Measurements from ENCODE around the gene MYOF. TPM values are rescaled to one million over a fixed set of nuclear protein-coding genes. Genes with fewer than 3 reads are reported as not detected.

Gene MYOF
- total RNA-seq, 1 donor = 379 TPM

- no peak overlapping the region for H2AFZ ChIP-seq (ENCODE audit: low read length)
- H3K79me2 ChIP-seq (ENCODE audit: insufficient read depth, low read length) = peaks cover 2% of the 10 kb centered on the region
- H3K4me2 ChIP-seq (ENCODE audit: insufficient read depth, low read length) = no peak overlapping the region
- H4K20me1 ChIP-seq (ENCODE audit: insufficient read depth, low read length) = peaks cover 5% of the 10 kb centered on the region
- TF ChIP-seq CTCF (IDR thresholded peaks at IDR 0.05; ENCODE audit: extremely low read depth, low read depth, low read length) = no peak
- peaks cover 88% of the 10 kb centered on the region for H3K36me3 ChIP-seq (ENCODE audit: insufficient read depth, low read length)
- H3K4me1 ChIP-seq (ENCODE audit: insufficient read depth, low read length) = no peaks in the 10 kb centered on the region
- no peaks in the 10 kb centered on the region for H3K27me3 ChIP-seq (ENCODE audit: insufficient read depth, low read length)
- no peak overlapping the region for H3K4me3 ChIP-seq (ENCODE audit: insufficient read depth, low read length)
- no peak for DNase-seq (ENCODE audit: insufficient read length, low spot score, missing footprints)
- no peak overlapping the region for H3K27ac ChIP-seq (ENCODE audit: low read depth, low read length)
- no peaks in the 10 kb centered on the region for H3K9me3 ChIP-seq (ENCODE audit: low read depth, low read length)
Measured at GRCh38 chr10:93337309-93337721, 144.8 kb downstream of the MYOF start.

DNA sequence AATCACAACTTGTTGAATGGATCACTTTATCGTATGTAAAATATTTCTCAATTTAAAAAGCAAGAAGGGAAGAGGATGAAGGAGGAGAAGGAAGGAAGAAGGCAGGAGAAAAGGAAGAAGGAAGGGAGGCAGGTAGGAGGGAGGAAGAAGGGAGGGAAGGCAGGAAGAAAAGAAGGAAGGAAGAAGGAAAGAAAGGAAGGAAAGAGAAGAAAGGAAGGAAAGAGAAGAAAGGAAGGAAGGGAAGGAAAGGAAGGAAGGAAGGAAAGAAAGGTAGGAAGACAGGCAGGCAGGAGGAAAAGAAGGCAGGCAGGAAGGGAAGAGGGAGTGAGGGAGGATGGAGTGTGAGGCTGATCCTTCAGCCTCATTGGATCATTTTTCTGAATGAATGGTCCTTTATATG, 145.5 kb downstream of the MYOF start:
- Histone ChIP-seq H3K36me3 (ENCODE audit: insufficient read depth, low read length) (peaks cover 85% of the 10 kb centered on the region), H3K9me3 (ENCODE audit: low read depth, low read length) (no peaks in the 10 kb centered on the region), H4K20me1 (ENCODE audit: insufficient read depth, low read length) (peaks cover 5% of the 10 kb centered on the region), H3K4me2 (ENCODE audit: insufficient read depth, low read length) (no peak overlapping the region), H3K4me3 (ENCODE audit: insufficient read depth, low read length) (no peak overlapping the region), H2AFZ (ENCODE audit: low read length) (no peak overlapping the region), H3K27ac (ENCODE audit: low read depth, low read length) (peak overlapping the region; percentile 10), H3K4me1 (ENCODE audit: insufficient read depth, low read length) (no peaks in the 10 kb centered on the region), H3K79me2 (ENCODE audit: insufficient read depth, low read length) (peaks cover 2% of the 10 kb centered on the region), H3K27me3 (ENCODE audit: insufficient read depth, low read length) (no peaks in the 10 kb centered on the region)
- no peak for TF ChIP-seq CTCF (IDR thresholded peaks at IDR 0.05; ENCODE audit: extremely low read depth, low read depth, low read length)
- DNase-seq (ENCODE audit: insufficient read length, low spot score, missing footprints) = no peak

GRCh38 chr10:93336110-93336509, 146.0 kb downstream of the MYOF start:
- no peak overlapping the region for H3K4me2 ChIP-seq (ENCODE audit: insufficient read depth, low read length)
- H3K4me3 ChIP-seq (ENCODE audit: insufficient read depth, low read length) = no peak overlapping the region
- no peak overlapping the region for H2AFZ ChIP-seq (ENCODE audit: low read length)
- H3K27me3 ChIP-seq (ENCODE audit: insufficient read depth, low read length) = no peaks in the 10 kb centered on the region
- no peaks in the 10 kb centered on the region for H3K4me1 ChIP-seq (ENCODE audit: insufficient read depth, low read length)
- TF ChIP-seq CTCF (IDR thresholded peaks at IDR 0.05; ENCODE audit: extremely low read depth, low read depth, low read length) = no peak
- peaks cover 5% of the 10 kb centered on the region for H4K20me1 ChIP-seq (ENCODE audit: insufficient read depth, low read length)
- no peak for DNase-seq (ENCODE audit: insufficient read length, low spot score, missing footprints)
- H3K79me2 ChIP-seq (ENCODE audit: insufficient read depth, low read length) = peaks cover 2% of the 10 kb centered on the region
- H3K36me3 ChIP-seq (ENCODE audit: insufficient read depth, low read length) = peaks cover 85% of the 10 kb centered on the region
- H3K27ac ChIP-seq (ENCODE audit: low read depth, low read length) = peak overlapping the region; percentile 10
- no peaks in the 10 kb centered on the region for H3K9me3 ChIP-seq (ENCODE audit: low read depth, low read length)

- Histone ChIP-seq H3K27me3 (ENCODE audit: insufficient read depth, low read length) (no peaks in the 10 kb centered on the region), H3K4me2 (ENCODE audit: insufficient read depth, low read length) (no peak overlapping the region), H4K20me1 (ENCODE audit: insufficient read depth, low read length) (peaks cover 5% of the 10 kb centered on the region), H3K79me2 (ENCODE audit: insufficient read depth, low read length) (peaks cover 2% of the 10 kb centered on the region), H3K4me1 (ENCODE audit: insufficient read depth, low read length) (no peaks in the 10 kb centered on the region), H3K9me3 (ENCODE audit: low read depth, low read length) (no peaks in the 10 kb centered on the region), H3K36me3 (ENCODE audit: insufficient read depth, low read length) (peaks cover 85% of the 10 kb centered on the region), H3K4me3 (ENCODE audit: insufficient read depth, low read length) (no peak overlapping the region), H2AFZ (ENCODE audit: low read length) (no peak overlapping the region), H3K27ac (ENCODE audit: low read depth, low read length) (no peak overlapping the region)
- DNase-seq (ENCODE audit: insufficient read length, low spot score, missing footprints) = no peak
- TF ChIP-seq CTCF (IDR thresholded peaks at IDR 0.05; ENCODE audit: extremely low read depth, low read depth, low read length) = no peak
Measured at GRCh38 chr10:93334901-93335327, 147.2 kb downstream of the MYOF start.

All from osteoblast (primary cell).